NCI-H2227 (cell line): ENCODE data around the gene ADGRL3.
"Not testable (repeated sequence)": the region's sequence is repeated elsewhere in the genome, so short reads cannot be mapped to it uniquely, and the experiment has no call there.

Experiments used
- DNase-seq: peaks from one replicate; lab custom pipeline; 2025; ENCODE audit not compliant: unreplicated experiment; lab: John Stamatoyannopoulos, UW

The ADGRL3 gene

GRCh38 chr4:61771056-61771455, 570.9 kb downstream of the ADGRL3 start:
- DNase-seq: no peak

- DNase-seq: no peak
Measured at GRCh38 chr4:61772126-61772525, 572.0 kb downstream of the ADGRL3 start.

DNA sequence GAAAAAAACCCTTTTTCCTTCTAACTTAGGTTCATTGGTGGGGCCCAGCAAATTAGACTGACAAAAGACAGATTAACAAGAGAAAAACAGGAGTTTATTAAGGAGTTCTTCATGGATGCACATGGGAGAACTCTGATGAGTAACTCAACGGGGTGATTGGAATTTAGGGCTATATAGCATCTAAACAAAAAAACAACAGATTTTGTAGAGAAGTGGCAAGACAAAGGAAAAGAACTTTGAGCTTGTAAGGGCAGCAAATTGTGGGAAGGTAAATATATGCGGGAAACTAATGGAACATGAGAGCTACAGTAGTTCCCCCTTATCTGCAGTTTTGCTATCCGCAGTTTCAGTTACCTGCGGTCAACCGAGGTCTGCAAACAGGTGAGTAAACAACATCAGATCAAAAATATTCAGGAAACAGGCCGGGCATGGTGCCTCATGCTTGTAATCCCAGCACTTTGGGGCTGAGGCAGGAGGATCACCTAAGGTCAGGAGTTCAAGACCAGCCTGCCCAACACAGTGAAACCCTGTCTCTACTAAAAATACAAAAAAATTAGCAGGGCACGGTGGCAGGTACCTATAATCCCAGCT, 573.6 kb downstream of the ADGRL3 start:
- DNase-seq: no peak

DNA sequence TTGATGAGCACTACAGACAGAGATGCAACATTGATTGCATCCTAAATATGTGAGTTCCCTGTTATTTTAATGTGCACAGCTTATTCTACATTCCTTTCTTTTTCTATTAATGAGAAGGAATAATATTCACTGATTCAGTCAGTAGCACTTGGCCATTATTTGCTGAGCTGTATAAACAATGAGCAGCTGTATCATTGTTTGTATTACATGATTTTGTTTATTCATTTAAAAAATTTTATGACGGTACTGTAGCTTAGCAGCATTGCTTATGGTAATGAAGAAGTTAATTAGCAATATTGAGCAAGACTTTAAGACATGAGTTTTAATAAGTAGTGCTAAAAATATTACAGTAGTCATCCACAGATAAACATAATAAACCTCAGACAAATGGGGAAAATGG, 582.0 kb downstream of the ADGRL3 start:
- DNase-seq: no peak

DNA sequence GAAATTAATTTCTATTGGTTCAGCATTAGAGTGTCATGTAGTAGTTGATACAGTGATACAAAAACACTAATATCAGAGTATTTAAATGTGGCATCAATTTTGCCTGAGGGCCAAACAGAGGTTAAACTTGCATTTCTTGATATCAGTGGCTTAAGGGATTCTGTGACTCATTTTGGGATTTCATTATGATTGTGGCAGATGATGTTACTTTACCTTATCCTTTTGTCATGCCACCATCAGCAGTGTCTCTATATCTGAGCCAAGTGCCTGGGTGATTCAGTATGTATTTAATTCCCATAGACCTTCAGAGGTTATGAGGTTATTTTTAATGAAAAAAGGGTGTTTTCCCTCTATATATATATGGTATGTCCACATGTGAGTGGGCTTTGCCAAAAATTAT, 582.9 kb downstream of the ADGRL3 start:
- no peak for DNase-seq

- no peak for DNase-seq
Measured at GRCh38 chr4:61785761-61786160, 585.6 kb downstream of the ADGRL3 start.

DNA sequence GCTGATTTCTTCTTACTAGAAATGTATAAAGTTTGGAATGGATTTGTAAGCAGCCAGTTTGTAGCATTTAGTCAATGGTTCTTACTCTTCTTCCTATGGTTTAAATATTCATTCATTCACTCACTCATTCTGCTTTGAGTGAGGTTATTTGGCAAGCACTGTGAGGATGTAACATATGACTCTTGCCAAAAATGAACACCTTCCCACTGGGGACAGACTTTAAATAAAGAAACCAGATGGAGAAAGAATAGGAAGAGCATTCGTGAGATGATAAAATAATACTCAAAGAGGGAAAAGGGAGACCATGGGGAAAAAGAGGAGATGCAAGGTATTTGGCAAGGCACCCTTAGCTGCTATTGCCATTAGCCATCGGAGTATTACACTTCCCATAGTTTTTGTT, 586.1 kb downstream of the ADGRL3 start:
- no peak for DNase-seq

- DNase-seq: no peak
Measured at GRCh38 chr4:61795998-61796397, 595.9 kb downstream of the ADGRL3 start.

DNA sequence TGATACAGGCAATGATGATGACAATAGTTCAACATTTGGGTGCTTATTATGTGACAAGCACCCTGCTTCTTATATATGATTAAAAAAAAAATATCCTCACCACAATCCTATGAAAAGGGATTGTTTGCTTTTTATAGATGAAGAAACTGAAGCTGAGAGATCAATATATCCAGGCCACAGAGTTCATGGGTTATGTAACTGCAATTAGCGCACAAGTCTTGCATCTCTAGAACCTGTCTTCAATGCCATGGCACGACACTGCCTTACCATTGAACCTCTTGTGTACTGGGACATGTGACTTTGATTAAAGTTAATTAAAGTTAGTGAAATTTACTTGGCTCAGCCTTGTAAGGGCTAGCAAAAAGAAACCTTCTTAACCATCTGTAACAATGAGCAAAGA, 599.7 kb downstream of the ADGRL3 start:
- no peak for DNase-seq

- no peak for DNase-seq
Measured at GRCh38 chr4:61805227-61805626, 605.1 kb downstream of the ADGRL3 start.

DNA sequence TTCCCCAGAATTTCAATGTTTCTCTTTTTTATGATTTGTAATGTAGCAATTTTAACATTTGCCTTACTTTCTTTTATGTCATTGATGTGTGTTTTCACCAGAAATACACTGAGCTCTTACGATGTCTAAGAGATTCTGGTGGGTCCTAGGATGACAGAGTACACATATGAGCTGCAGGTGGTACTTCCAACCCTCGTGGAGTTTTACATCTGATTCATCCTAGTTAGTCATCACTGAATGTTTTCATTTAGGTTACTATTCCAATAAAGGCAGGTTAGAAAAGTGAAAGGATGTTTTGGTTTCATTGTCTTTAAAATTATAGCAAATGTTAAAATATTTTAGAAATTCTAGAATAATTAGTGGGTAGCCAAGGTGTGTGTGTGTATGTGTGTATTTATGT, 605.9 kb downstream of the ADGRL3 start:
- DNase-seq: no peak

DNA sequence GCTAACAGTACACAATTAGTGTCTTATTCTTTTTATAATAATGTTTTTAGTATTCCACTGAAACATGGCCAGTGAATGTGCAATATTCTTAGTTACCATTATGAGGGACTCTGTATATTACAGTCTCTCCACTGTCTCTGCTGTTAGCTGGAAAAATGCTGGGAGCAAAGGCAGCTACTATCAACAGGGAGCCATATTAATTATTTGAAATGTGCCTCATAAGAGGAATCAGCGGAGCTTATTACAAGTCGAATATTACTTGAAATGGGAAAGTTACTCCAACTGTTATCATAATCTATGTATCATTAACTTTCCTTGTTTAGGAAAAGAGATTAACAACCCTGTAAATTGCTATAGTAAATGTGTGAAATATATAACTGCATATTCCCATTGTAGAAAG, 612.0 kb downstream of the ADGRL3 start:
- DNase-seq: no peak

GRCh38 chr4:61817071-61817470, 616.9 kb downstream of the ADGRL3 start:
- DNase-seq: no peak

DNA sequence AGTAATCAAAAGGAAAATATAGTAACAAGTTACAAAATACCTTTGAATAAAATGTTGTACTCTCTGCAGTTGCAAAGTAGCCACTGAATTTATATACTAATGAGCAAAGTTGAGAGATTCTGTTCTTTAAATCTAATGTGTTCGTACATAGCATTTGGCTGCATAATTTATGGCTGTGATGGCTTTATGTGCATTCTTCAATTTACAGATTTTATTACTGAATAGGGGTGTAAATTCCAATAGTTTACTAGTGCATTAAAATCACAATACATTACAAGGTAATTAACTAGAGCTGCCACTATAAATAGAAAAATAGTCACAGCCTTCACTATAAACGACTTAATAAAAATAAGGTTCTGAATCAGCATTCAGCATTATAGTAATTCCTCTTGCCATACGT, 620.0 kb downstream of the ADGRL3 start:
- no peak for DNase-seq

DNA sequence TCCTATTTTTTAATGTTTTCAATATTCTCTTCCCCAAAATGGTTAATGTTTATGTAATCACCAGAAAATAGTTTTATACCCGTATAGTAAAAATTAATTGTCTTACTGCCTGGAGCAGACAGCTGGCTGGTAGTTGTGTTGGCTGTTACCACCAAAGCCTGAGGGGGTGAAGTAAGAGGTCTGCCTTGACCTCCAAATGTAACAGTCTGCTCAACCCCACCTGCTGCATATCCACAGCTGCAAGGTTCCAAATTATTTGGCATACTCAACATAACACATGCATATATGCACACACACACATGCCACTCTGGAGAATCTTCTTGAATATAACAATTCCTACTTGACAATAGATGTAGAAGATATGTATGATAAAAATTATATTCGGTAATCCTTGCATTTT, 624.3 kb downstream of the ADGRL3 start:
- DNase-seq: no peak

DNA sequence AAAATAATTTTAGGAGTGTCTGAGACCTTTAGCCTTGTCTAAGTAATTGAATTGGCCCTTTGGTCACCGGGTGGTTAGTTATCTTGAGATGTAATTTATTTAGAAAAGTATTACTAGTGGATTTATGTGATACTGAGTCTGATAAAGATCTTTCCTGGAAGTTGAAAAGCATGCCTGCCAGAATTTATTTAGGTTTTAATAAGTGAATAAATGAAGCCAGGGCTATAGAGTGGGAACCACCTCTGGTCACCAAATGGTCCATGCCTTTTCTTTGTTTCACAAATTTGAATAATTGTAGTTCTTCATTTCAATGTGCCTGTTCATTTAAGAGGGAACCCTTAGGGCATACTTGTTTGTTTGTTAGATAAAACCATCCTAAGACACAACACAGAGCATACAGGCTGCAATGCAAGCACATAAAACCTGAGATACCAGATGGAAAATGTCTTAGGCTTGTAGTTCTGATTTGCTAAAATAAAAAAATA, 627.8 kb downstream of the ADGRL3 start:
- DNase-seq: no peak

DNA sequence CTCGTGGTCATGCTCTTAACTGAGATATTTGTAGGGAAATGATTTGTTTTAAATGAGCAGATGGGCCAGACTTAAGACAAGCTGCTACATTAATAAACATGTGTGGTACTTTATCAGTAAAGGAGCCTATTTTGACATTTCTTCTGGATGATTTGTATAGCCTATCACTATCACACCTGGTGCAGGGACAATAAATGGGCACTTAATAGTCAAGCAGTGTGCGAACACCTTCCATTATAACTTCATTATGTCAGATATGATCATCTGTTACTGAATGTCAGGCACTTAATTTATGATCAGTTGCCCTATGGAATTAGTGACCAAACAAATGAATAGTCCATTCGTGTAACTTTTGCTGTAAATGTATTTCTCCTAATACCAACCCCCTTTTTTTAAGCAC, 628.8 kb downstream of the ADGRL3 start:
- DNase-seq: no peak

- no peak for DNase-seq
Measured at GRCh38 chr4:61831987-61832386, 631.9 kb downstream of the ADGRL3 start.

DNA sequence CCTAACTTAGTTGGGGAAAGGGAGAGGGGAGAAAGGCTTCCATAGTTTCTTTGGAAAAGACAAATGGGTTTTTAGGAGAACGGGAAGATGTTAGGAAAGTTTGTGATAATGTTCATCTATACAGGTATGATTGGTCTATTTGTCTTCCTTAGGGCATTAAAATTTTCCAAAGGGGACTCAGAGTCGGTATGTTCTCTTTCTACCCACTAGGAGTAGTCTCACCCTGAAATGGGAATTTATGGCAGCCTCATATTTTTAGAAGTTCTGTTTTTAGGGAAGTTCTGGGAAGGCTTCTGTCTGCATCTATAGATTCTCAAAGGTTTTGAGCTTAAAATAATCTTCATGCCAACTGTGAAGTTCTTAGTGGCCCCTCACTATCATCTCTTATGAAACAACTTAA, 637.3 kb downstream of the ADGRL3 start:
- no peak for DNase-seq

GRCh38 chr4:61838072-61838471, 637.9 kb downstream of the ADGRL3 start:
- DNase-seq: no peak

- DNase-seq: no peak
Measured at GRCh38 chr4:61841714-61842113, 641.6 kb downstream of the ADGRL3 start.

DNA sequence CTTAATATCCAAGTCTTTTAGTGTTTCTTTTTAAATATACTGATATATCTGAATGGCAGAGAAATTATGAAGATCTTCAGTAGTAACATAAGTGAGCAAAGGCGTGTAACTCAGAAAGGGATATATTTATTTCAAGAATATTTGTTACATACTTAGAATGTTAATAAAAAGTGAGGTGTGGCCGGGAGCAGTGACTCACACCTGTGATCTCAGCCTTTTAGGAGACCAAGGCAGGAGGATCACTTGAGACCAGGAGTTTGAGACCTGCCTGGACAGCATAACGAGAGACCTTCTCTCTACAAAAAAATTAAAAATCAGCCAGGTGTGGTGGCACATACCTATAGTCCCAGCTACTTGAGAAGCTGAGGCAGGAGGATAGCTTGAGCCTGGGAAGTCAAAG, 651.0 kb downstream of the ADGRL3 start:
- DNase-seq: no peak

- DNase-seq: not testable (repeated sequence)
Measured at GRCh38 chr4:61852105-61852504, 652.0 kb downstream of the ADGRL3 start.

GRCh38 chr4:61853041-61853440, 652.9 kb downstream of the ADGRL3 start:
- DNase-seq: no peak
